ENCODE results near the gene CCNE1. TPM values are rescaled to one million over a fixed set of nuclear protein-coding genes. Genes with fewer than 3 reads are reported as not detected.

CCNE1 gene
- 10.0 to 11.2 TPM (median 10.1 TPM) in 3 replicates for polyA plus RNA-seq
- polyA plus RNA-seq (2011; ENCODE audit: low read depth) = 2.1 TPM
- 10.5 and 11.2 TPM in 2 replicates for polyA plus RNA-seq (2011; cell fraction: cytosol; rRNA removed)
- 13.2 and 13.8 TPM in 2 replicates for polyA plus RNA-seq (2011; cell fraction: nucleus; rRNA removed)
- 7.5 and 8.3 TPM in 2 replicates for polyA plus RNA-seq (2012; ENCODE audit: low replicate concordance)
- polyA minus RNA-seq = 5.6 to 7.7 TPM (median 6.9 TPM) in 3 replicates
- 5.0 TPM for polyA minus RNA-seq (2011; cell fraction: cytosol; rRNA and poly(A)+ RNA removed)
- 1.9 and 3.2 TPM in 2 replicates for polyA minus RNA-seq (2011; cell fraction: nucleus; rRNA and poly(A)+ RNA removed)

DNA sequence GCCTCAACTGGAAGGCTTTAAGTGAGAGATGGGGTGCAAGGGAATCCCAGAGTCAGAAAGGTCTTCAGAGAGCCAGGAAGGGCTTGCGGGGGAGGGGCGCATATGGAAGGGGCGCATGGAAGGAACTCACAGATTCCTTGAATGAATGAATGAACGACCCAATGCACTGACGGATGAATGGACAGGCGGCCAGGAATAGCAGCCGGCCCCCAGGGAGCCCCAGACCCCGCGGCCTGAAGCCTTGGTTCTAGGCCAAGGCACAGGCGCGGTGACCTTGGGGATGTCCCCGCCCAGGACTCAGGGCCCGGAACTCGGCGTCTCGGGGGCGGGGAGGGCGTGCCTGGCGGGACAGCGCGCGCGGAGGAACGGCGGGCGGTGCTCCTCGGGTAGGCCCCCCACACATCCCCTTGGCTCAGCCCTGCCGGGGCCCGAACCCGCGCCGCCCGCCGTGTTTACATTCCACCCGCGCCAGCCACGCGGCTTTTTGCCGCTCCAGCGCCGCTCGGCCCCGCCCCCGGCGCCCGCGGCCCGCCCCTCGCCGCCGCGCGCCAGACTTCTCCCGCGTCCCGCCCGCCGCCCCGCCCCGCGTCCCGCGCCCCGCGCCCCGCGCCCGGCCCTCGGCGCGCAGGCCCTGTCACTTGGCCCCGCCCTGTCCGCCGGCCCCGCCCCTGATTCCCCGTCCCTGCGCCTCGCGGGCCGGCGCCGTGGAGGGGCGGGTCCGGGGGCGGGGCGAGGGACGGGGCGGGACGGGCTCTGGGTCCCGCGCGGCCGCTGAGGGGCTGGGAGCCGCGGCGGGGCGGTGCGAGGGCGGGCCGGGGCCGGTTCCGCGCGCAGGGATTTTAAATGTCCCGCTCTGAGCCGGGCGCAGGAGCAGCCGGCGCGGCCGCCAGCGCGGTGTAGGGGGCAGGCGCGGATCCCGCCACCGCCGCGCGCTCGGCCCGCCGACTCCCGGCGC, at the start of gene CCNE1:
Gene CCNE1, plus strand, starts transcription at position 867 of the 955 bp plus-strand sequence. CDS start 565 bp downstream, outside the sequence.
- FAIRE-seq (no peak), DNase-seq (ENCODE audit: low read depth, low spot score) (no peak)
- Histone ChIP-seq H3K4me3 (ENCODE audit: control insufficient read depth in 2 of 3, extremely low read depth in 1 of 3, insufficient read depth in 2 of 3, low read depth in 1 of 3, low read length in 3 of 3) (peak within 1 kb of the TSS; percentile 44 to 51 (median 49)), H3K79me2 (ENCODE audit: control insufficient read depth, insufficient read depth, low read length) (no peaks in the 10 kb centered on the region), H3K9me3 (ENCODE audit: control insufficient read depth, low read depth, low read length) (no peaks in the 10 kb centered on the region), H3K9ac (ENCODE audit: control insufficient read depth, extremely low read depth, insufficient read depth, low read length) (peak within 1 kb of the TSS; percentile 52), H3K4me1 (ENCODE audit: control insufficient read depth, extremely low read depth, insufficient read depth, low read length) (peaks cover 12% of the 10 kb centered on the region), H3K27ac (ENCODE audit: control insufficient read depth, insufficient read depth, low read length) (peak within 1 kb of the TSS; percentile 14), H4K20me1 (ENCODE audit: control insufficient read depth, extremely low read depth, insufficient read depth, low read length) (no peaks in the 10 kb centered on the region), H3K9me1 (ENCODE audit: control insufficient read depth, extremely low read depth, insufficient read depth, low read length) (no peaks in the 10 kb centered on the region), H3K4me2 (ENCODE audit: control insufficient read depth, extremely low read depth, insufficient read depth, low read depth, low read length) (peak within 1 kb of the TSS; percentile 57), H3K27me3 (ENCODE audit: control insufficient read depth, extremely low read depth, insufficient read depth, low read length) (no peaks in the 10 kb centered on the region), H2AFZ (ENCODE audit: control insufficient read depth, low read length) (peak within 1 kb of the TSS; percentile 37), H3K36me3 (ENCODE audit: control insufficient read depth in 2 of 2, extremely low read depth in 1 of 2, insufficient read depth in 2 of 2, low read length in 2 of 2) (no peaks in the 10 kb centered on the region)
- dilution Hi-C loops (cut with MboI; ENCODE audit: extremely low pct_ligation_motif_present, low sequenced_read_pairs) = no loop called here
- TF ChIP-seq EZH2 (IDR thresholded peaks at IDR 0.05; ENCODE audit: low read length) = no peak
- TF ChIP-seq, protein P1, sequence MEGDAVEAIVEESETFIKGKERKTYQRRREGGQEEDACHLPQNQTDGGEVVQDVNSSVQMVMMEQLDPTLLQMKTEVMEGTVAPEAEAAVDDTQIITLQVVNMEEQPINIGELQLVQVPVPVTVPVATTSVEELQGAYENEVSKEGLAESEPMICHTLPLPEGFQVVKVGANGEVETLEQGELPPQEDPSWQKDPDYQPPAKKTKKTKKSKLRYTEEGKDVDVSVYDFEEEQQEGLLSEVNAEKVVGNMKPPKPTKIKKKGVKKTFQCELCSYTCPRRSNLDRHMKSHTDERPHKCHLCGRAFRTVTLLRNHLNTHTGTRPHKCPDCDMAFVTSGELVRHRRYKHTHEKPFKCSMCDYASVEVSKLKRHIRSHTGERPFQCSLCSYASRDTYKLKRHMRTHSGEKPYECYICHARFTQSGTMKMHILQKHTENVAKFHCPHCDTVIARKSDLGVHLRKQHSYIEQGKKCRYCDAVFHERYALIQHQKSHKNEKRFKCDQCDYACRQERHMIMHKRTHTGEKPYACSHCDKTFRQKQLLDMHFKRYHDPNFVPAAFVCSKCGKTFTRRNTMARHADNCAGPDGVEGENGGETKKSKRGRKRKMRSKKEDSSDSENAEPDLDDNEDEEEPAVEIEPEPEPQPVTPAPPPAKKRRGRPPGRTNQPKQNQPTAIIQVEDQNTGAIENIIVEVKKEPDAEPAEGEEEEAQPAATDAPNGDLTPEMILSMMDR (optimal IDR thresholded peaks at IDR 0.05 in 1 of 3, IDR thresholded peaks at IDR 0.05 in 1 of 3, conservative IDR thresholded peaks at IDR 0.05 in 1 of 3; ENCODE audit: extremely low read depth in 1 of 3, insufficient read depth in 2 of 3, low read length in 3 of 3) = no peak

- Histone ChIP-seq H3K9me3 (ENCODE audit: control insufficient read depth, low read depth, low read length) (no peaks in the 10 kb centered on the region), H3K4me1 (ENCODE audit: control insufficient read depth, extremely low read depth, insufficient read depth, low read length) (no peaks in the 10 kb centered on the region), H3K4me2 (ENCODE audit: control insufficient read depth, extremely low read depth, insufficient read depth, low read depth, low read length) (no peak overlapping the region), H3K9ac (ENCODE audit: control insufficient read depth, extremely low read depth, insufficient read depth, low read length) (no peak overlapping the region), H2AFZ (ENCODE audit: control insufficient read depth, low read length) (no peak overlapping the region), H3K4me3 (ENCODE audit: control insufficient read depth in 2 of 3, extremely low read depth in 1 of 3, insufficient read depth in 2 of 3, low read depth in 1 of 3, low read length in 3 of 3) (no peak overlapping the region), H3K9me1 (ENCODE audit: control insufficient read depth, extremely low read depth, insufficient read depth, low read length) (no peaks in the 10 kb centered on the region), H3K27me3 (ENCODE audit: control insufficient read depth, extremely low read depth, insufficient read depth, low read length) (no peaks in the 10 kb centered on the region), H3K36me3 (ENCODE audit: control insufficient read depth in 2 of 2, extremely low read depth in 1 of 2, insufficient read depth in 2 of 2, low read length in 2 of 2) (no peaks in the 10 kb centered on the region), H3K79me2 (ENCODE audit: control insufficient read depth, insufficient read depth, low read length) (no peaks in the 10 kb centered on the region), H4K20me1 (ENCODE audit: control insufficient read depth, extremely low read depth, insufficient read depth, low read length) (no peaks in the 10 kb centered on the region), H3K27ac (ENCODE audit: control insufficient read depth, insufficient read depth, low read length) (no peak overlapping the region)
- dilution Hi-C loops (cut with MboI; ENCODE audit: extremely low pct_ligation_motif_present, low sequenced_read_pairs) = no loop called here
- no peak for DNase-seq (ENCODE audit: low read depth, low spot score)
- no peak for FAIRE-seq
- TF ChIP-seq, protein P1 (optimal IDR thresholded peaks at IDR 0.05 in 1 of 3, IDR thresholded peaks at IDR 0.05 in 1 of 3, conservative IDR thresholded peaks at IDR 0.05 in 1 of 3; ENCODE audit: extremely low read depth in 1 of 3, insufficient read depth in 2 of 3, low read length in 3 of 3) = no peak
- TF ChIP-seq EZH2 (IDR thresholded peaks at IDR 0.05; ENCODE audit: low read length) = no peak
Observed at GRCh38 chr19:29763196-29763595, 48.6 kb upstream of the CCNE1 start.

All from keratinocyte (primary cell).